SJSA1 (cell line): ENCODE measurements around the gene TBXAS1. TPM values are rescaled to one million over a fixed set of nuclear protein-coding genes. Genes with fewer than 3 reads are reported as not detected.
"Not testable (repeated sequence)": the region's sequence is repeated elsewhere in the genome, so short reads cannot be mapped to it uniquely, and the experiment has no call there.

Source experiments
- DNase-seq, 2 experiments: peaks; one replicate each; pipeline ENCODE4 v3.0.0-alpha.2; 2015 to 2020; ENCODE audit warnings: low spot score in 2 of 2, low read depth in 1 of 2
- H3K27ac ChIP-seq: fragments of 250-450 bp; sonication (Bioruptor Pico); 2 replicates; pipeline ENCODE4 v1.5.1; 2020; ENCODE audit warnings: mild to moderate bottlenecking, moderate library complexity
- H3K27me3 ChIP-seq: fragments of 250-450 bp; sonication (Bioruptor Pico); replicated peaks from 2 replicates; pipeline ENCODE4 v1.5.1; 2020; ENCODE audit warnings: mild to moderate bottlenecking, moderate library complexity
- H3K36me3 ChIP-seq: fragments of 250-450 bp; sonication (Bioruptor Pico); 2 replicates; pipeline ENCODE4 v1.5.1; 2020; ENCODE audit warnings: mild to moderate bottlenecking
- H3K4me1 ChIP-seq: fragments of 250-450 bp; sonication (Bioruptor Pico); replicated peaks from 2 replicates; pipeline ENCODE4 v1.6.1; 2021; ENCODE audit warnings: mild to moderate bottlenecking
- H3K4me3 ChIP-seq: fragments of 250-450 bp; sonication (Bioruptor Pico); 2 replicates; pipeline ENCODE4 v1.5.1; 2020; ENCODE audit warnings: mild to moderate bottlenecking
- H3K9me3 ChIP-seq: fragments of 250-450 bp; sonication (Bioruptor Pico); replicated peaks from 2 replicates; pipeline ENCODE4 v1.5.1; 2020; ENCODE audit warnings: mild to moderate bottlenecking
- total RNA-seq: library from RNA; depleted of rRNA; stranded (reverse); fragments of >200 nt; shearing (Covaris generic); gene quantifications from 2 replicates; pipeline ENCODE4 v1.2.3, GENCODE V29; 2014

The TBXAS1 gene
- total RNA-seq, 1 experiment from 2014 or later, result 3.8 TPM

GRCh38 chr7:139896288-139896687 lies 67.2 kb downstream of the TBXAS1 start:
- Histone ChIP-seq H3K4me1 (no peaks in the 10 kb centered on the region), H3K9me3 (no peaks in the 10 kb centered on the region), H3K36me3 (no peaks in the 10 kb centered on the region), H3K27ac (no peak overlapping the region), H3K27me3 (no peaks in the 10 kb centered on the region), H3K4me3 (no peak overlapping the region)
- DNase-seq, result no peak

GRCh38 chr7:139896831-139897230 lies 67.8 kb downstream of the TBXAS1 start:
- DNase-seq, result no peak
- Histone ChIP-seq H3K9me3 (no peaks in the 10 kb centered on the region), H3K27me3 (no peaks in the 10 kb centered on the region), H3K4me3 (no peak overlapping the region), H3K4me1 (no peaks in the 10 kb centered on the region), H3K27ac (no peak overlapping the region), H3K36me3 (no peaks in the 10 kb centered on the region)

- no peaks in the 10 kb centered on the region for H3K4me1 ChIP-seq
- no peaks in the 10 kb centered on the region for H3K36me3 ChIP-seq
- no peak for DNase-seq
- H3K27ac ChIP-seq, result no peak overlapping the region
- no peaks in the 10 kb centered on the region for H3K27me3 ChIP-seq
- no peak overlapping the region for H3K4me3 ChIP-seq
- H3K9me3 ChIP-seq, result no peaks in the 10 kb centered on the region
Observed at GRCh38 chr7:139897422-139898090, 68.5 kb downstream of the TBXAS1 start.

- no peaks in the 10 kb centered on the region for H3K4me1 ChIP-seq
- DNase-seq, result no peak
- no peak overlapping the region for H3K4me3 ChIP-seq
- H3K36me3 ChIP-seq, result no peaks in the 10 kb centered on the region
- H3K27ac ChIP-seq, result no peak overlapping the region
- H3K9me3 ChIP-seq, result no peaks in the 10 kb centered on the region
- H3K27me3 ChIP-seq, result no peaks in the 10 kb centered on the region
Observed at GRCh38 chr7:139898483-139898882, 69.4 kb downstream of the TBXAS1 start.

- Histone ChIP-seq H3K27me3 (no peaks in the 10 kb centered on the region), H3K9me3 (no peaks in the 10 kb centered on the region), H3K4me1 (no peaks in the 10 kb centered on the region), H3K36me3 (no peaks in the 10 kb centered on the region), H3K4me3 (no peak overlapping the region), H3K27ac (no peak overlapping the region)
- DNase-seq, result no peak
Observed at GRCh38 chr7:139899328-139899955, 70.4 kb downstream of the TBXAS1 start.

GRCh38 chr7:139900326-139900725 lies 71.3 kb downstream of the TBXAS1 start:
- no peaks in the 10 kb centered on the region for H3K36me3 ChIP-seq
- no peaks in the 10 kb centered on the region for H3K27me3 ChIP-seq
- no peak overlapping the region for H3K27ac ChIP-seq
- no peak overlapping the region for H3K4me3 ChIP-seq
- H3K4me1 ChIP-seq, result no peaks in the 10 kb centered on the region
- H3K9me3 ChIP-seq, result no peaks in the 10 kb centered on the region
- DNase-seq, result no peak

GRCh38 chr7:139901056-139901795 lies 72.2 kb downstream of the TBXAS1 start:
- no peaks in the 10 kb centered on the region for H3K36me3 ChIP-seq

GRCh38 chr7:139901901-139902300 lies 72.8 kb downstream of the TBXAS1 start:
- Histone ChIP-seq H3K9me3 (no peaks in the 10 kb centered on the region), H3K36me3 (no peaks in the 10 kb centered on the region), H3K27ac (no peak overlapping the region), H3K4me3 (no peak overlapping the region), H3K27me3 (no peaks in the 10 kb centered on the region), H3K4me1 (no peaks in the 10 kb centered on the region)
- DNase-seq, result no peak

More at GRCh38 chr7:139901056-139901795, 72.2 kb downstream of the TBXAS1 start:
- Histone ChIP-seq H3K27me3 (no peaks in the 10 kb centered on the region), H3K27ac (no peak overlapping the region), H3K4me1 (no peaks in the 10 kb centered on the region), H3K4me3 (no peak overlapping the region), H3K9me3 (no peaks in the 10 kb centered on the region)
- DNase-seq, result no peak

- H3K27ac ChIP-seq, result no peak overlapping the region
- H3K9me3 ChIP-seq, result no peaks in the 10 kb centered on the region
- DNase-seq, result no peak
- no peaks in the 10 kb centered on the region for H3K27me3 ChIP-seq
- no peaks in the 10 kb centered on the region for H3K36me3 ChIP-seq
- no peaks in the 10 kb centered on the region for H3K4me1 ChIP-seq
- no peak overlapping the region for H3K4me3 ChIP-seq
Observed at GRCh38 chr7:139902436-139903102, 73.5 kb downstream of the TBXAS1 start.

- not testable (repeated sequence) for H3K27ac ChIP-seq, H3K4me1 ChIP-seq, H3K4me3 ChIP-seq, H3K27me3 ChIP-seq, DNase-seq, H3K36me3 ChIP-seq, H3K9me3 ChIP-seq
Observed at GRCh38 chr7:139903103-139903477, 74.0 kb downstream of the TBXAS1 start.

GRCh38 chr7:139906879-139907278 lies 77.8 kb downstream of the TBXAS1 start:
- Histone ChIP-seq H3K27ac (no peak overlapping the region), H3K4me1 (no peaks in the 10 kb centered on the region), H3K4me3 (no peak overlapping the region), H3K27me3 (no peaks in the 10 kb centered on the region), H3K9me3 (no peaks in the 10 kb centered on the region), H3K36me3 (no peaks in the 10 kb centered on the region)
- no peak for DNase-seq

- no peaks in the 10 kb centered on the region for H3K36me3 ChIP-seq
- no peaks in the 10 kb centered on the region for H3K9me3 ChIP-seq
- H3K4me1 ChIP-seq, result no peaks in the 10 kb centered on the region
- H3K4me3 ChIP-seq, result no peak overlapping the region
- no peak overlapping the region for H3K27ac ChIP-seq
- no peak for DNase-seq
- no peaks in the 10 kb centered on the region for H3K27me3 ChIP-seq
Observed at GRCh38 chr7:139908792-139909191, 79.7 kb downstream of the TBXAS1 start.

- DNase-seq, result no peak
- Histone ChIP-seq H3K36me3 (no peaks in the 10 kb centered on the region), H3K4me3 (no peak overlapping the region), H3K9me3 (no peaks in the 10 kb centered on the region), H3K27ac (no peak overlapping the region), H3K27me3 (no peaks in the 10 kb centered on the region), H3K4me1 (peaks cover 3% of the 10 kb centered on the region)
Observed at GRCh38 chr7:139909379-139910050, 80.5 kb downstream of the TBXAS1 start.
